ENCODE measurements around the gene CCDC12. TPM values are rescaled to one million over a fixed set of nuclear protein-coding genes. Genes with fewer than 3 reads are reported as not detected.
A peak's percentile ranks its signal among the peaks of the same experiment; 100 is the strongest.
"Not testable (repeated sequence)": the region's sequence is repeated elsewhere in the genome, so short reads cannot be mapped to it uniquely, and the experiment has no call there.

CCDC12 gene
- total RNA-seq, 1 donor from 2014 or later = 72.0 TPM

GRCh38 chr3:46924921-46925584 lies 51.5 kb downstream of the CCDC12 start:
- DNase-seq (ENCODE audit: low spot score) = no peak

DNA sequence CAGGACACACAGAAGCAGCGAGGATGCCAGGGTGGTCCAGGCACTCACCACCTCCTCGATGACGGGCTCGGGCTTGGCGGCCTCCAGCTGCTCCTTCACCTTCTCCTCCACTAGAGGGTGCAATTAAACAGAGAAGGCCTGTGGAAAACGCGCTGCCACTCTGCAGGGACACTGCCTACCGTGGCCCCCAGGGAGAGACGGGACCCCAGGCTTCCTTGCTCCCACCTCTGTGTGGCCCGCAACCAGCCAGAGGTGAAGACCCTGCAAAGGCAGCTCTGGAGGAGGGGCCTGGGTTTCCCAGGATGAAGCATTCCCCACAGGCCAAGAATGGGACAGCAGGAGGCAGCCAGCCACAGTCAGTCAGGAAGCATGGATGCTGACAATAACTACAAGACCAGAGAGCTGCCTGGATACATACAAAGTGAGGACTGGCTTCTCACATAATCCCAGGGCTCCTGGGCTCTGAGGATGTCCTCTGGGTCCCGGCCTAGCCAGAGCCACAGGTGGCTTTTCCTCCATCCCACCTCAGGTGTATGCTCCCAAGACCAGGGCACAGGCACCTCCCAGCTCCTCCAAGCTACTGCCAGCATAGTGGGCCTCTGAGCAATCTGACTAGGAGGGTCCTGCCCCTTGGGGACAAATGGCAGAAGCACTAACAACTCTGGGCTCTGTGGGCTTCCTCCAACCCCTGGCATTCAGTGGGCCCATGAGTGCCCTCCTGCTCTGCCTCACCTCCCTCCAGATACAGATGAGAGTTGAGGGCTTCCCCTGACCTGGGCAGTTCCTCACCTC lies 52.8 kb downstream of the CCDC12 start:
- DNase-seq (ENCODE audit: low spot score) = no peak

GRCh38 chr3:46922871-46923558 lies 53.5 kb downstream of the CCDC12 start:
- DNase-seq (ENCODE audit: low spot score) = no peak

DNA sequence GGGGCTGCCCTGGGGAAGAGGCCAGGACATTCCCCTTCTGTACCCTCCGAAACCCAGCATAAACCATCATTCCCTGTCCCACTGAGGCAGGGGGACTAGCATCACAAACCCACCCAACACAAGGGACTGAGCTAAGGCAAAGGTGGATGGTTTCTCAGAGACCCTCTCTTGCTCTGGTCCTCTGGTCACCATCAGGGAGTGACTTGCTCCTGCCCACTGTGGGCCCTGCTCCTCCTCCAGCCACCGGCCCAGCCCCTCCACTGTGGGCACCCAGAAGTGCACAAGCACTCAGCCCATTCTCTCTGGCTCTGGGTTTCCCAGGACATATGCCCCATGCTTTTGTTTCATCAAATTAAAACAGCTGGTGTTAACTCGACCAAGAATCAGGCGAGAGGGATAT lies 54.1 kb downstream of the CCDC12 start:
- no peak for DNase-seq (ENCODE audit: low spot score)

- no peak for DNase-seq (ENCODE audit: low spot score)
Measured at GRCh38 chr3:46921871-46922271, 54.7 kb downstream of the CCDC12 start.

DNA sequence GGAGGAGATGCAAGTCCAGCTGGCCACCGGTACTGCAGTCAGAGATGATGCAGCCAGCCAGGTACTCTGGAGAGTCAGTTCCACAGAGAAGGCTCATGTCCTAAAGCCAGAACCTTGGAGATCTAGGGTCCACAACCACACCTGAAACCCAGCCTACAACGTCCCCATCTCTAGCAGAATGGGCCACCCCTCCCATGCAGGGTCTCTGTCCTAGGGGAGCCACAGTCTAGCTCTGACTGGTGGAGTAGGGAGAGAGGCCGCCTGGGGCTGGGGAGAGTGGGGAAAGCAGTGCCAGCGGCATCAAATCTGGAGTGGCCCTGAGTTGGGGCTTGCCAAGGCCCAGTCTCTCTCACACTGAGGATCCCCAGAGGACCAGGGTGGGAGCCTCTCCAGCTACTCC lies 55.5 kb downstream of the CCDC12 start:
- no peak for DNase-seq (ENCODE audit: low spot score)

GRCh38 chr3:46918634-46919033 lies 57.9 kb downstream of the CCDC12 start:
- DNase-seq (ENCODE audit: low spot score) = no peak

GRCh38 chr3:46918202-46918601 lies 58.3 kb downstream of the CCDC12 start:
- no peak for DNase-seq (ENCODE audit: low spot score)

DNA sequence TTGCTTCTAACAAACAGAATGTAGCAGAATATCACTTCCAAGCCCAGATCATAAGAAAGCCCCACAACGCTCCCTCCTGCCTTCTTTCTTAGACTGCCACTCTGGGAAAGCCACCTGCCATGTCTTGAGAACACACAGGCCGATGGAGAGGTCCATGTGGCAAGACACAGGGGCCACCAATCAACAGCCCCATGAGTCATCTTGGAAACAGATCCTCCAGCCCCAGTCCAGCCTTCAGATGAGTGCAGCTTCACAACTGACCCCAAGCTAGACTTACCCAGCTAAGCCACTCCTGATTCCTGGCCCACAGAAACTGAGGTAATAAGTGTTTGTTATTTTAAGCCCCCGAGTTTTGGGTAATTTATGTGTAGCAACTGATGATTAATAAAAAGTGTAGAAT lies 59.3 kb downstream of the CCDC12 start:
- DNase-seq (ENCODE audit: low spot score) = no peak

GRCh38 chr3:46916799-46917198 lies 59.7 kb downstream of the CCDC12 start:
- DNase-seq (ENCODE audit: low spot score) = no peak

DNA sequence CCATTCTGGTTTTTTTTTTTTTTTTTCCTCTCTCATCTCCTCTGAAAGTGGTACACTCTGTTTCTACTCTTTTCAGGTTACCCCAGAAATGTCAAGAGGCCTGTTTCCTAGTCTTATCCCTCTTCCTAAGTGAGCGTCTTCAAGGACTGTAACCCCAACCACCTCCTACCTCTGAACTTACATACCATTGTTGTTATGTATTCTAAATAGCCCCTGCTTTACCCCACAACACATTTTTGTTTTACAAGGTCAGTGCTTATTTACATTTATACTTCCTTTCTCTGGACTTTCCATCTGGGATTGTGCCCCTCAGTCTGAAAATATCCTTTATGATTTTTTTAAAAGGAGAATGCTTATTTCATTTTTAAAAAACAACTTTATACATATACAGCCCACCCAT lies 60.3 kb downstream of the CCDC12 start:
- DNase-seq (ENCODE audit: low spot score) = no peak

DNA sequence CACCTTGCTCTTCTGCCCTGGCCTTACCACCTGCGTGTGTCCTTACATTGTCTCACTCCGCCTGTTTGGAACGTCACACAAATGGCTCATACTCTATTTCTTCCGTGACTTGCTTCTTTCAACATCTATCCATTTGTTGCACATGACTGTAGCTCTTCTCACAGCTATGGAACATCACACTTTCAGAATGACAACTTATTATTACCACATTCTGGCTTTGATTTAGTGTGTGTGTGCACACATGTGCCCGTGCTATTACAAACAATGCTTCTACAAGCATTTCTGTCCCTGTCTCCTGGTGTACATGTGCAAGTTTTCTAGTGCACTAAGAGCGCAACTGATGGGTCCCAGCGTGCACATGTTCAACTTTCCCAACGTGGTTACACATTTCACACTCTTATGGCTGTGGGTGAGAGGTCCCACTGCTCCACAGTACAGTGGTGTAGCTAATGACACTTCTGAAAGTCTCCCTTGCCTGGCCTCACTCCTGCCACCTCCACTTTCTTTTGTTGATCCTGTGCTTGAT lies 61.2 kb downstream of the CCDC12 start:
- DNase-seq (ENCODE audit: low spot score) = no peak

GRCh38 chr3:46914849-46915248 lies 61.7 kb downstream of the CCDC12 start:
- DNase-seq (ENCODE audit: low spot score) = no peak

DNA sequence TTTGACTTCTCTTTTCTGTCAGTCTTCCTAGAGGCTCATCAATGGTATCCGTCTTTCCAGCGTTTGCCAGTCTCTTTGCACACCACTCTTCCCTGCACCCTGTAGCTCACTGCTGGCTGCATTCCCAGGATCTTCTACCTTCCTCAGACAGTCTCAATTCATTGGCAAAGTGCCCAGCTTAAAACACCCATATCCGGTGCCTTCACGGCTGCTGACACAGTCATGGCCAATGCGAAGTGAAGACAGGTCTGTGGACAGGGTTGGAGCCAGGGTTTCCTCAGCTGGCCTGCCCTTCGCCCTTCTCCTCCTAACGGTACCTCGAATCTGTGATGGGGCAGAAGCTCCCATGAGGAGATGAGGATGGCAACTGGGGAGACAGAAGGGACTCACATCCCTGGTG lies 62.9 kb downstream of the CCDC12 start:
- no peak for DNase-seq (ENCODE audit: low spot score)

DNA sequence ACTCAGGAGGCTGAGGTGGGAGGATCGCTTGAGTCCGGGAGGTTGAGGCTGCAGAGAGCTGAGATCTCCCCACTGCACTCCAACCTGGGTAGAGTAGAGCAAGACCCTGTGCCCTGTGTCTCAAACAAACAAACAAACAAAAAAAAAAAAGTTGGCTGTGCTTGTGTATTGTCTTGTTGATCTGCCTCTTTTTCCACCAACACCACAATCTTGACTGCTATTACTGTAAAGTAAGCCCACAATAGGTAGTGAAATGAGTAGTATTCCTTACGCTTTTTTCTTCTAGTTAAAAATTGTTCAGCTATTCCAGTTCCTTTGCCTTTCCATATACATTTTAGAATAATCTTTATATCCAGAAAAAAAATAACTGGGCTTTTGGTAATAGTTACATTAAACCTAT lies 63.6 kb downstream of the CCDC12 start:
- no peak for DNase-seq (ENCODE audit: low spot score)

DNA sequence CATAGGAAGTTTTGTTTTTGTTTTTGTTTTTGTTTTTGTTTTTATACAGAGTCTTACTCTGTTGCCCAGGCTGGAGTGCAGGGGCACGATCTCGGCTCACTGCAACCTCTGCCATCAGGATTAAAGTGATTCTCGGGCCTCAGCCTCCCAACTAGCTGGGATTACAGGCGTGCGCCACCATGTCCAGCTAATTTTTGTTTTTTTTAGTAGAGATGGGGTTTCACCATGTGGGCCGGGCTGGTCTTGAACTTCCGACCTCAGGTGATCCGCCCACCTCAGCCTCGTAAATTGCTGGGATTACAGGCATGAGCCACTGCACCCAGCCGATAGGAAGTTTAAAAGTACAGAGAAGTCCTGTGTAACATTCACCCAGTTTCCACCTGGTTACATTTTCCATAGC lies 65.6 kb downstream of the CCDC12 start:
- DNase-seq (ENCODE audit: low spot score) = not testable (repeated sequence)

DNA sequence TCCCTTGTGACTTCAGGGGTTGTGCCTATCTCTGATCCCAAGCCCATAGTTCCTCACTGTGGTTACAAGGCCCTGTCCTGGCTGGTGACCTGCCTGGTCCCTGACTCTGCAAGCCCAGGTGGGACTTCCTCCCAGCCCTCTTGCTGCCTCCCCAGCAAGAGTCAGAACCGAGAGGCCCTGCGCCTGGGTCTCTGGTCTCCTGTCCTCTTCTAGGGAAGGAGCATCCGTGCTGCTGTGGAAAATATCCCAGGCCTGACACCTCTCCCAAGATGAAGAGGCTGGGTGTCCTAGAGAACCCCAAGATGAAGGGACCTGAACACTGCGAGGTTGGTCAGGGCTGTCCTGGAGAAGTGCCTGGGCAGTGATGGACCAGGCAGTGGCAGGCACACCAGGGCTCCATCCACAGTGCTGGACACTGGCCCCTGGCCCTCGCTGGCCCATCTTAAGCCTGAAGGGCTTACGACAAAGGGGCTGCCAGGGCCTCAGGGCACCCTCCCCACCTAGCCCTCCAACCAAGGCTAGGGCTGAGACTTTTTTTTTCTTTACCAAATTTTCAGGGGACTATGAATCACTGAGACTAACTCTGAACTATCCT lies 66.3 kb downstream of the CCDC12 start:
- no peak for DNase-seq (ENCODE audit: low spot score)

DNA sequence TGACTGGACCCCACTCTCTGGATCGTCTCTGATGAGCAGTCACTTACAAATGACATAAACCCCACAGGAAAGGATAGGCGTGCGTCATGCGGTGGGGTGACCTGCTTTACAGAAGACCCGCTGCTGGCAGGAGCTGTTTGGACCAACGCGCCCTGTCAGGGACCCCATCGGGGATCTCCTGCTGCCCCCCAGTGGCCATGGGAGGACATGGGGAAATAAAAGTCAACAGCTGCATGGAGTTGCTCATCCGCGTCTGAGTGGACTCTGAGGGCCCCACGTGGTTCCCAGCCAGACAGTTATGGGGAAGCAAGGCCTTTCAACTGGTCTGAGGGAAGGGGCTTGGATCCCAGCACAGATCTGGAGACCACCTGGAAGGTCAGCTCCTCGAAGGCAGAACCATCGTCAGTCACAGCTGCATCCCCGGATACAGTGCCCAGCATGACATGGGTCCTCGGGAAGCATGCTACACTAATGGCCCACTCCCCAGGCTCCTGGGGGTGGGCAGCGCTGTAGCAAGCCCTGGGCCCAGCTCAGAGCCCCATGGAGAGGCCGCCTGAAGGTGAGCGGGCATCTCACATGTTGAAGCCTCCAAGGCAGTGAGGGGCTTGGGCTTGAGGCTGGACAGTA lies 66.9 kb downstream of the CCDC12 start:
- DNase-seq (ENCODE audit: low spot score) = peak; percentile 88

- DNase-seq (ENCODE audit: low spot score) = no peak
Measured at GRCh38 chr3:46908986-46909534, 67.5 kb downstream of the CCDC12 start.

DNA sequence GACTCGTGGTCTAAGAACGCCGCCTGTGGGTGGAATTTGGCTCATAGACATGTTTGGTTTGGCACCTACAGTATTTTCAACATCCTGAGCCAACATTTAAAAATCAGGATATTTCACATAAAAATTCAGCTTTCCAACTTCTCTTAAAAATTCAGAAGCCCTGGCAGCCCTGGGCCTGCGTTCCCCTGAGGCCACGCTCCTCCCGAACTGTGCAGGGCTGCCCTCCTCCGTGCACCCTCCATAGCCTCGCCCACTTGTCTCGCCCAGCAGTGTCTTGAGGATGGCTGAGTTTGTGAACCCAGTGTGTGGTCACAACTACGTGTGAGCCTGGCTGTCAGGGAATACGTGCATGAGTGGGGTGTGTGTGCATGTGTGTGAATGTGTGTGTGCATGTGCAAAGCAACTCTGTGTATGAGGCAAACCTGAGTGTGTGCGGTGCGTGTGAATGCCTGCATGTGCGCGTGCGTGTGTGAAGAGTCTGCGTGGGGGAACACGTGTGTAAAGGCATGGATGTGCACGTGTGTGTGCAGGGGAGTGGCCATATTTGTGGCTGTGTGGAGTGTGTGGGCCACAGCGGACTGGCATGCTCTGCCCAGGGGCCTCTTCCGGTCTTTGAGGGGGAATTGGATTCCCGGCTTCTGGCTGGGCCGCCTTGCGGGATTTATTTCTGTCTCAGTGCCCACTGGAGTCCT lies 68.1 kb downstream of the CCDC12 start:
- no peak for DNase-seq (ENCODE audit: low spot score)

DNA sequence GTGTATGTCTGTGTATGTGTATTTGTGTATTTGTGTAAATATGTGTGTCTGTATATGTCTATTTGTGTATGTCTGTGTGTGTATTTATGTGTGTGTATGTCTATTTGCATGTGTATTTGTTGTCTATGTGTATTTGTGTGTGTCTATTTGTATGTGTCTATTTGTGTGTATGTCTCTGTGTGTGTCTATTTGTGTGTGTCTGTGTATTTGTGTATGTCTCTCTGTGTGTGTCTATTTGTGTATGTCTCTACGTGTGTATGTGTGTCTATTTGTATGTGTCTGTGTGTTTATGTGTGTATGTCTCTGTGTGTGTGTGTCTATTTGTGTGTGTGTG lies 68.6 kb downstream of the CCDC12 start:
- DNase-seq (ENCODE audit: low spot score) = no peak

Measured in ureter (tissue), 1 donor.